Stimulated activated naive CD8-positive, alpha-beta T cell treated with anti-CD3 and anti-CD28 coated beads, Interleukin-15, Interleukin-2, amounts not matched to agents 100 U/mL and 50 U/mL, for 24 hours (primary cell): ENCODE results near the gene ZSWIM7.
A peak's percentile ranks its signal among the peaks of the same experiment; 100 is the strongest.
"Not testable (repeated sequence)": the region's sequence is repeated elsewhere in the genome, so short reads cannot be mapped to it uniquely, and the experiment has no call there.

Experiments used
- ATAC-seq: fragments of 150-1000 bp; cut with Tn5 transposase; one replicate; pipeline ENCODE4 v1.10.0; 2021
- DNase-seq: peaks from one replicate; pipeline ENCODE4 v3.0.0; 2021

ZSWIM7 gene

GRCh38 chr17:15998031-15998562 is 1.4 kb downstream of the ZSWIM7 start:
- DNase-seq (no peak), ATAC-seq (no peak)

DNA sequence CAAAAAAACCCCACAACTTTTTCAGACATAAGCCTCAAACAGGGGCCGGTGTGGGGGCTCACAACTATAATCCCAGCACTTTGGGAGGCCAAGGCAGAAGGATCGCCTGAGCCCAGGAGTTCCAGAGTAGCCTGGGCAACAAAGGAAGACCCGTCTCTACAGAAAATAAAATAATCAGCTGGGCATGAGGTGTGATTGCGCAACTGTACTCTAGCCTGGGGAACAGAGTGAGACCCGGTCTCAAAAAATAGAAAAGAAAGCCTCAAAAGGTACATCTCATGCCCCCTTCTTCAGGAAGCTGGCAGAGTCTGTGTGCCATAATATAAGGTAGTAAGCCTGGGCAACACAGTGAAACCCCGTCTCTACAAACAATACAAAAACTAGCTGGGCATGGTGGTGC is 3.2 kb downstream of the ZSWIM7 start:
- no peak for DNase-seq
- no peak for ATAC-seq

GRCh38 chr17:15981646-15982580 is 17.6 kb downstream of the ZSWIM7 start:
- no peak for ATAC-seq
- DNase-seq = no peak

GRCh38 chr17:15981208-15981607 is 18.3 kb downstream of the ZSWIM7 start:
- DNase-seq (peak; percentile 35), ATAC-seq (peak; percentile 100)

- not testable (repeated sequence) for ATAC-seq, DNase-seq
Observed at GRCh38 chr17:15979013-15979412, 20.5 kb downstream of the ZSWIM7 start.

DNA sequence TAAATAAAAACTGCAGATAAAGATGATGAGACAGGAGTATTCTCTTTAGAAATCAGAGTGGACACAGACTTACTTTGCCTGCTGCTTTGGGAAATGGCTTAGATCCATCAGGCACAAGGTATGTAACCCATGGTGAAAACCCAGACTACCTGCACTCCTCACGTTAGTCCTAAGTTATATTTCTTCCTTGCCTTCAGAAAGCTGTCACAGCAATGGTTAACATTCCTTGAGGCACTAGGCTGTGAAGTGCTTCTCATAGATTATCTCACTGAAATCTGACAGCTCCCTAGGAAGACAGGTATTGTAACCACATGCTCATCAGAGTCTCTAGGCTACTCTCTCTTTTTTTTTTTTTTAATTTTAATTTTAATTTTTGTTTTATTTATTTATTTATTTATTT is 20.9 kb downstream of the ZSWIM7 start:
- no peak for DNase-seq
- ATAC-seq = no peak

DNA sequence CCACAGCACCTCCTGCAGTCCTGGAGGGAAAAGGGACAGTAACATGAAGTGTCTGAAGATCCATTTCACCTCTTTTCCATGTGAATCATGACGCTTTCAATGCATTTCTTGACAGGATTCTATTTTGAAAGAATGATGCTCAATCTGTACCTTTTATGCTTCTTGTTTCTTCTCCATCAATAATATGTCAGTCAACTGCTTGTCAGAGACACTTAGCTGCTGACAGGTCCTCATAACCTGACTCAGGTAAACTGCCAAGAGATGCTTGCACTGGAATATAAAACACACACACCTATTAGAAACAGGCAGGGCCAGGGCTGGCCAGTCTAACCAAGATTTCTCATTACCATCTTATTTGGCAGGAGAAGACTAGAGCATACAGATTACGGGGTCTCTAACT is 21.6 kb downstream of the ZSWIM7 start:
- ATAC-seq (no peak), DNase-seq (no peak)

DNA sequence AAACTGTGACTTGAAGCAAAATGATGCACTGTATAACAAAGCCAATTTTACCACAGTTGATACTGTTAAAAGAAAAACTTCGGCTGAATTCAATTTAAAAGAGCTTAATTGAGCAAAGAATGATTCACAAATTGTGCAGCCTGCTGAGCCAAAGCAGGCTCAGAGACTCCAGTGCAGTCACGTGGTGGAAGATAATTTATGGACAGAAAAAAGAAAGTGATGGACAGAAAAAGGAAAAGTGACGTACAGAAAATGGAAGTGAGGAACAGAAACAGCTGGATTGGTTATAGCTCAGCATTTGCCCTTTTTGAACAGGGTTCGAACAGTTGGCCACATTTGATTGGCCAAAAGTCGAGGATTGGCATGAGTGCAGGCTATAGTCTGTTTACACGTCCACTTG is 25.7 kb downstream of the ZSWIM7 start:
- no peak for DNase-seq
- ATAC-seq = no peak

DNA sequence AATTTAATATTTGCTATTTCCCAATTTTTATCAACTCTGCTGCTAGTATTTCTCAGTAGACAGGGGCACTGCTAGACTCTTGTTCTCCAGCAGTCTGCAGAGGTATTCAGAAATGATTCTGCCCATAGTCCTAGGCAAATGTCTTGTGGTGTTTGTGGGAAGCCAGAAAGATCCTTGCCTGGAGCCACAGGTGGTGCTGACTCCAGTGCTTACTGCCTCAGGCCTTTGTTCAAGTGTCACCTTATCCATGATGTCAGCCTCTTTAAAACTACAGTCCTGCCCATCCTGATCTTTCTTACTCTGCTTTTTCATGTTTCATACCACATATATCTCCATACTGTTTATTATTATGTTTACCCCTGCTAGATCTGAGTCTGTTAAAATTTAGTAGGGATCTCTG is 26.5 kb downstream of the ZSWIM7 start:
- DNase-seq = no peak
- ATAC-seq = peak; percentile 52

- ATAC-seq (no peak), DNase-seq (no peak)
Observed at GRCh38 chr17:15972497-15972951, 27.0 kb downstream of the ZSWIM7 start.

GRCh38 chr17:15971882-15972281 is 27.6 kb downstream of the ZSWIM7 start:
- ATAC-seq (no peak), DNase-seq (no peak)

DNA sequence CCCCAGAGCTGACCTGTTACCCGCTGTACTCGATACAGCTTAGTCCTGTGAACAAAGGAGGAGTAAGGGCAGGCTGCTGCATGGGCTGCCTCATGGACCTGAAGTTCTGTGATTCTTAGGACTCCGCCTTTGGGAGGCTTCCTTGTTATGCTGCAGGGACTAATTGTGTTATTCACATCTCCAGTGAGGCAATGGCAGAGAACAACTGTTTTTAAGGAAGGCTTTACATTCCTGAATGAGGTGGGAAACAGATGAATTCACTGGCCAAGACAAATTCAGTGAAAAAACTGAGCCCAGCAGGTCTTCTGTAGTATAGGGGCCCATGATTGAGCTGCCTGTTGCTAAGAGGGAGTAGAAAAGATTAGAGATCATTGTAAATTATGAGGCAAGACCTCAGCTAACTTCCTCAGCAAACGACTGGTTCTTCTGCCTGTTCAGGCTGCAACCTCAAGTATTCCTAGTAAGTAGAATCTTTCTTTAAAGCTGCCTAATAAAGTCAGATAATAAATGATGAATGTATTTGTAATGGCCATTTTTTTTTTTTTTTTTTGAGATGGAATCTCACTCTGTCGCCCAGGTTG is 28.3 kb downstream of the ZSWIM7 start:
- DNase-seq (no peak), ATAC-seq (no peak)

DNA sequence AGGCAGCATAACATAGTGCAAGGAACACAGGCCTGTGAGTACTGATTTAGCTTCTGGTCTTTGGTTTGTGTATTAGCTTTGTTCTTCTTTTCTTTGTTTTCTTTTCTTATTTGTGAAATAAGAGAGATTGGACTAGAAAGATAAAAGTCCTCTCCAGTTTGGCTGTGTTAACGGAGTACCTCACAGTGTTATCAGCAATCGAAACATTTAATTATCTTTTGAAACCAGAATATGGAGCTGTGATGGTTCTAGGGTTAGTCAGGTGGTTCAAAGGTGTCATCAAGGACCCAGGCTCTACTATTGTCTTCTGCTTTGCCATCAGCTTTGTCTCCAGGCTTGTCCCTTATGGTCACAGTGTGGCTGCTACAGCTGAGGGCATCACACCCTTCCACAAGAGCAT is 29.0 kb downstream of the ZSWIM7 start:
- no peak for ATAC-seq

DNA sequence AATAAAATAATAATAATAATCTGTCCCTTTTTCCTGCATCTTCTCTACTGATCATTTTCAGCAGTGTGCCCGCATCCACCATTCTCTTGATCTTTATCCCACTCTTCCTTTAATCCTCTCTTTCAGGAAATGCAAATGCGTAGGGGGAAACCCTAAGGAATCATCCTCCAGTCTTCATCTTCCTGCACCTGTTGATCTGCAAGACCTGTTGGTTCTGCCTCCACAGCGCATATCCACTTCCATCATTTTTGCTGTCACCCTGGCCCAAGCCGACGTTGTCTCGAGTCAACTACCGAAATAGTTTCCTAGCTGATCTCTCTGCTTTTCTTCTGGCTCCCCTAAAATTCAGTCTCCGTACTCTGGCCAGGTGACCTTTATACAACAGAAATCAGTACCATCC is 30.0 kb downstream of the ZSWIM7 start:
- ATAC-seq (no peak), DNase-seq (no peak)

More for the DNA sequence above, 29.0 kb downstream of the ZSWIM7 start:
- DNase-seq = no peak

DNA sequence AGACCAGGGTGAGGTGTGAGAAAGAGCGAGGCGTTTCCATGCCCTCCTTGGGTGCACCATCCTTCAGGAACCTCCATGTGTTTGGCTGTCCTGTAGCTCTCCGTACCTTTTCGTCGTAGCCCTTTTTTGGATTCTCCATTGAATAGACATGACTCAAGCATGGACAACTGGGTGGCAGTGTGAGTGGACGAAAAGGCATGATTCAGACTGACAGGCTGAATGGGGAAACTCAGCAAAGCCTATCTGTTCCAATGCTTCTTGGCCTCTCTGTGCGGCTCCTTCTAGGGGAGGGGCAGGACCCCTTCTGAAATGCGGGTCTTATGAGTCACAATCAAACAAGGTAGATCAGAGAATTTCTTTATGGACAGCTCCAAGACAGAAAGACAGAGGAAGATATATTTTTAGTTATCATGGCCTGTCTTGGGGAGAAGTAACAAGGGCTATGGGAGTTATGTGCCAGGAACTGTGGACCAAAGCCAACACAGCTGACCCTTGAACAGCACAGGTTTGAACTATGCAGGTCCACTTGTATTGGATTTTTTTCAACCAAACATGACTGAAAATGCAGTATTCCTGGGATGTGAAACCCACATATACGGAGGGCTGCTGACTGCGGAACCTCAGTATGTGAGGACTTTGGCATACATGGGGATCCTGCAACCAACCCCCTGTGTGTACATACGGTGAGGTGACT is 31.7 kb downstream of the ZSWIM7 start:
- DNase-seq = no peak

DNA sequence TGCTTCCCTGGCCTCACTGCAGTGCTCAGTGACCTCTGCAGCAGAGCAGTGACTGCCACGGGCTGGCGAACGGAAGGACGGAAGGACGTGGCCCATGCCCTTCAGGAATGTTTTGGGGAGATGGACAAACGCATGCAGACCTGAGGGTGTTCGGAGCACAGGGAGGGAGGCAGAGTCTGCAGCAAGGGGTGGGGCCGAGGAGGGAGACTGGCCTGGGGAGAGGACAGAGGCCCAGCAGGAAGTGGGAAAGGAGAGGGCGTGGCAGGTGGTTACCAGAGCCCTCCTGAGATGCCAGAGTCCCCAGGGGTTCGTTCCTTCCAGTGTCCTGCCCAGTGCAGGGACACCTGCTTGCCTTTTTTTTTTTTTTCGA is 32.6 kb downstream of the ZSWIM7 start:
- DNase-seq (no peak), ATAC-seq (no peak)

More for the DNA sequence above, 31.7 kb downstream of the ZSWIM7 start:
- ATAC-seq = no peak

- no peak for ATAC-seq
- DNase-seq = no peak
Observed at GRCh38 chr17:15966183-15966878, 33.2 kb downstream of the ZSWIM7 start.

DNA sequence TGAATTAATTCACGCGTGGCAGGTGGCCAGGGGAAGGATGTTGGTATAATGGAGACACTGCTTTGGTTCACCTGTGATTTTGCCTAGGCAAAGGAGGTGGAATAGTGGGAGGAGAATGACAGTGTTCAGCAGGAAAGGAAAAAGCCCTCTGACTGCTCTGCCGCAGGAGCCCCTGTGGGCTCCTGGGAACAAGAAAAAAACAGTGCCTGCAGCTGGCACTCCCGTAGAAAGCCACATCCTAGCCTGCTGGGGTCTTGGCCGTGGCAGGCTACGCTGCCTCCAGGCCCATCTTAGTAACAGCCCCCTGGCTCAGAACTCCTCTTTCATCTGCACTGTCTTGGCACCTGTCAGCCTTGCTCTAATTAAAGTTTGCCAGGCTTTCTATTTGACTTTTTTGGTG is 34.0 kb downstream of the ZSWIM7 start:
- no peak for ATAC-seq
- no peak for DNase-seq

DNA sequence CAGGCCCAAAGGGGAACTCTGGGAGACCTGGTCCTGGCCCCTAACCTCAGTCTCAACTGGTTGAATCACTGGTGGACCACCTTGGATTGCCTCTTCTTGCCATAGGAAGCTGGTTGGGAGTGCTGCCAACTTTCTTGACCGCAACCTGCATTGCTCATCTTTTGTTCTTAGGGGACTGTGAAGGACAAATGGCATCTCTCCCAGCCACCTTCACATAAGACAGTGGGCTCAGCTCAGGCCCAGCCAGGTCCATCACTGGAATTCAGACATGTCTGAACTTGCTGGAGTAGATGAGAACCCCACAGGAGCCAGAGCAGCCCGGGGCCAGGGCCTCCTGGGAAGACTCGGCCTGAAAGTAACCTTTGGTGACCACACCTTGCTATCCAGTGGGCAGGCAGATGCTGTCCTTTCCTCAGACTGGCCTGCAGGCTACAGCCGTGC is 35.8 kb downstream of the ZSWIM7 start:
- ATAC-seq = no peak
- no peak for DNase-seq

GRCh38 chr17:15958484-15958854 is 41.0 kb downstream of the ZSWIM7 start:
- DNase-seq (no peak), ATAC-seq (no peak)

DNA sequence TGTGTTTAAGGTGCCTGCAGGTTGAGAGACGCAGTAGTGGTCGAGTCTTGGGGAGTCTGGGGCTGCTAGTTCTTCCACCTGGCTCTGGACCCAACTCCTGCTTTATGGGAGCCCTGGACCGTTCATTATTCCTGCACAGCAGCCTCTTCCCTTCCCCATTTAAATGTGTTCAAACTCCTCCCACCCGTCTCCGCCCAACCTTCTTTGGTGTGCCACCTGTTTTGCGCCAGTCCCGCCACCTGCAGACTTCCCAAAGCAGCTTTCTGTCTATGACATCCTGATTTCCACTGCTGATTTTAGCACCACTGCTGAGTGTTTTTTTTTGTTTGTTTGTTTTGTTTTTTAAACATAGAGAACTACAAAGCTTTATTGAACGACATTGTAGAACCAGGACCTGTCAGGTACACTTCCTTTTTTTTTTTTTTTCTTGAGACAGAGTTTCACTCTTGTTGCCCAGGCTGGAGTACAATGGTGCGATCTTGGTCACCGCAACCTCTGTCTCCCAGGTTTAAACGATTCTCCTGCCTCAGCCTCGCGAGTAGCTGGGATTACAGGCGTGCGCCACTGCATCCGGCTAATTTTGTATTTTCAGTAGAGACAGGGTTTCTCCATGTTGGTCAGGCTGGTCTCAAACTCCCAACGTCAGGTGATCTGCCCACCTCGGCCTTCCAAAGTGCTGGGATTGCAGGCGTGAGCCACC is 41.7 kb downstream of the ZSWIM7 start:
- DNase-seq (no peak), ATAC-seq (no peak)
